CD4-positive, alpha-beta T cell treated with Interleukin-4 for 4 hours (primary cell): Measurements from ENCODE around the gene JDP2.

Experiments used
- DNase-seq: peaks from one replicate; pipeline ENCODE4 v3.0.0-alpha.2; 2020

Gene JDP2

DNA sequence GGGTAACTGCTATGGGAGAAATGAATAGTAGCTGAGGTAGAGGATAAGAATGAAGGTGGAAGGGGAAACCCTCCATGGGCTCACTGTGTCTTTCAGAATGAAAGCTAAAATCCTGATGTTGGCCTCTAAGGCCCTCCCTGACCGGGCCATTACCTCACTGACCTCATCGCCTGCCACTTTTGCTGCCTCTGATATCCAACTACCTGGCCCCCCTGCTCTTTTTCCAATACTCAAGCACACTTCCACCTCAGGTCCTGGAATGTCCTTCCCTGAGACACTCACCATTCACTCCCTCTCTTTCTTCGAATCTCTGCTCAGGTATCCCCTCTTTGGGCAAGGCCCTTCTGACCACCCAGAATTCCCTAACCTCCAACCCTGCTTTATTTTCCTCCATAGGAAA lies 93.0 kb downstream of the JDP2 start:
- no peak for DNase-seq

DNA sequence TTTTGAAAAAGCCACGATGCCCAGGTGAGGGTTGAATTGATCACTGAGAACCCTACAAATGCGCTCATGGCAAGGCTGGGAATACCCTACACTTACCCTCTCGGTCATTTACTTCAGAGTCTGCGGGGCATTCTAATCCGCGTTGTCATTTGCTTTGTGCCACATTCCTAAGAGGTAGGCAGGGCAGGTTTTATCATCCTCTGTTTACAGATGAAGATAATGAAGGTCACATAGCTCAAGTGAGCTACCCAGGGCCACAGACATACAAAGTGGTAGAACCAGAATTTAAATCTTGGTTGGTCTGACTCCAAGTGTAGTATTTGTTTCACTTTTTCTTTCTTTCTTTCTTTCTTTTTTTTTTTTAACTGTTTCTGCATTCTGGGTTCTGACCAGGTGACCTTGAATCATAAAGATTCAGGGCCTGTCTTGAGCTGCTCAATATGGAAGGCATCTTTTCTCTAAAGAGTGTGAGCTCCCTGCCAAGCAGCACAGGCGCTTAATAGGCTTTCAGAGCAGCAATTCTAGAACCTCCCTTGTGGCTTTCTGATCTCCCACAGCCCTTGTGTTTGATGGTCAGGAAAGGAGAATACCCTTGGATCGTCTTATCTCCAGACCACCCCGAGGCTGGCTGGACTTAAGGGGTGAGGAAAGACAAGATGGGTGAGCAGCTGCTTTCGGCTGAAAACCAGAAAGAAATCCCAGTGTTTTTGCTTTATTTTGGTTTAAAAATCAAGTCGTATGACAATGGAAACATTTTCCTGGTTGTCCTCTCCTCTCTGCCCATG lies 93.8 kb downstream of the JDP2 start:
- no peak for DNase-seq

DNA sequence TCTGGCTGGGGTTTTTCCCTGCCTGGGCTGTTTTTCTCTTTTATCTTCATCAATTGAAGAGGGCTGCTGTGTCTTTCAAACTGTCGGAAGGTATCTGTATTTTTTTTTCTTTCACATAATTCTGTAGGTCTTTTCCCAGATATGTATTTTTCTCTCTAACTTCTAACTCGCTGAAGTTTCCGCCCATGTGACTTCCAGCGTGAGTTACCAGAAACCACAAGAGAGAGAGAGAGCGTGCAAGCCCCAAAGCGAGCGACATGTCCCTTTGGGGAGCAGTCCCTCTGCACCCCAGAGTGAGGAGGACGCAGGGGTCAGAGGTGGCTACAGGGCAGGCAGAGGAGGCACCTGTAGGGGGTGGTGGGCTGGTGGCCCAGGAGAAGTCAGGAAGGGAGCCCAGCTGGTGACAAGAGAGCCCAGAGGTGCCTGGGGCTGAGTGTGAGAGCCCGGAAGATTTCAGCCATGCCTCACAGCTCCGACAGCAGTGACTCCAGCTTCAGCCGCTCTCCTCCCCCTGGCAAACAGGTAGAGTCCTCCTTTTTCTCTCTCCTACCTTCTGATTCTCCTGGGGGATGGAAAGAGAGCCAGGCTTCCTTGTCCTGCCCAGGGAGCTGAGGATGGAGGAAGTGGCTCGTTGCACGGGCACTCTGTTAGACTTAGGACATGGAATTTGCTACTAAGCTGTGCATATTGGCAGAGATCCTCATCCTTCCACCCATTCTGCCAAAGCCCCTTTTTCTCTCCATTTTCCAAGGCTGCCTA lies 94.6 kb downstream of the JDP2 start, which contains the start of gene BATF:
Gene BATF, plus strand, starts transcription at position 246 of the 759 bp plus-strand sequence. Its CDS starts 214 bp downstream, at position 460.
- DNase-seq: peak; percentile 89

DNA sequence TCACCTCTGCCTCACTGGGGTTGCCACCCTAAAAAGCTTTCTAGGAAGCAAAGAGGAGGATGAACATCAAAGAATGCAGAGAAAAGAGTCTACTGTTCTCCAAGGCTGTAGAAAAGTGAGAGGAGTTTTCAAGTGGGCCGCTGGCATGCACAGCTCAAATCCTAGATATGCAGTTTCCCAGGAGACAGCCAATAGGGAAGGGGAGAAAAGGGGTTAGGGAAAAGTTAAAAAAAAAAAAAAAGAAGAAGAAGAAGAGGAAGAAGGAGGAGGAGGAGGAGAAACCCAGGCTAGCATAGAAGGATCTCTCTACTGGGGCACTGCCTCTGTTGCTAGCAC lies 95.1 kb downstream of the JDP2 start:
- no peak for DNase-seq
